LNCaP clone FGC (cell line): Measurements from ENCODE around the gene USP24.

Experiments
- DNase-seq: peaks from one replicate; pipeline ENCODE4 v3.0.0-alpha.2; 2011; ENCODE audit warnings: low read depth
- H3K4me3 ChIP-seq: 2 replicates; pipeline ENCODE4 v1.5.1; 2011; ENCODE audit warnings: mild to moderate bottlenecking, low read depth, low read length, control low read depth
- CTCF ChIP-seq: IDR thresholded peaks from 2 replicates; pipeline ENCODE4 v1.5.1; 2012; ENCODE audit warnings: mild to moderate bottlenecking; ENCODE audit not compliant: control insufficient read depth, insufficient read depth; ENCODE audit errors: extremely low read depth

USP24 gene

GRCh38 chr1:55215194-55216021, at the start of gene USP24:
Gene USP24 (minus strand): TSS chr1:55215364. CDS start chr1:55215113, 251 bp downstream.
- DNase-seq: peak; percentile 41
- no peak for TF ChIP-seq CTCF
- H3K4me3 ChIP-seq: peak within 1 kb of the TSS; percentile 73

DNA sequence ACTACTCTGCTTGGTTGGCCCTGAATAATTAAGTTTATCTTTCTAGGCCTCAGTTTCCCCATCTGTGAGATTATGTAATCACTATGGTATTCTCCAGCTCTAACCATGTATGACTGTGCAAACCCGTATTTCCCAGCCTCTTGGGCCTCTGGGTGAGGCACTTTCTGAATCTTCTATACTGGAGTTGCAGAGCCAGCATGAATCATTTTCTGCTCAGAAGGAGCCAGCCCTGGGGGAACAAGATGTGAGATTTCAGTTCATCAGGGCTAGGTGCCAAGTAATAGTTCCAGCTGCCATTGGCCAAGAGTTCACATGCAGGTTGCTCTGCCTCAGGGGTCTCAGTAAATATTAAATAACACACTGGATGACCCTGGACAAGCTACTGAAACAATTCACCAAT, 47.7 kb upstream of the USP24 start:
- no peak overlapping the region for H3K4me3 ChIP-seq
- TF ChIP-seq CTCF: no peak
- DNase-seq: no peak

- no peak for TF ChIP-seq CTCF
- H3K4me3 ChIP-seq: no peak overlapping the region
- DNase-seq: no peak
Measured at GRCh38 chr1:55259911-55260609, 44.9 kb upstream of the USP24 start.

- H3K4me3 ChIP-seq: no peak overlapping the region
- no peak for TF ChIP-seq CTCF
- no peak for DNase-seq
Measured at GRCh38 chr1:55257958-55258357, 42.8 kb upstream of the USP24 start.

GRCh38 chr1:55255901-55256300, 40.7 kb upstream of the USP24 start:
- H3K4me3 ChIP-seq: no peak overlapping the region
- peak; percentile 54 for DNase-seq
- no peak for TF ChIP-seq CTCF

DNA sequence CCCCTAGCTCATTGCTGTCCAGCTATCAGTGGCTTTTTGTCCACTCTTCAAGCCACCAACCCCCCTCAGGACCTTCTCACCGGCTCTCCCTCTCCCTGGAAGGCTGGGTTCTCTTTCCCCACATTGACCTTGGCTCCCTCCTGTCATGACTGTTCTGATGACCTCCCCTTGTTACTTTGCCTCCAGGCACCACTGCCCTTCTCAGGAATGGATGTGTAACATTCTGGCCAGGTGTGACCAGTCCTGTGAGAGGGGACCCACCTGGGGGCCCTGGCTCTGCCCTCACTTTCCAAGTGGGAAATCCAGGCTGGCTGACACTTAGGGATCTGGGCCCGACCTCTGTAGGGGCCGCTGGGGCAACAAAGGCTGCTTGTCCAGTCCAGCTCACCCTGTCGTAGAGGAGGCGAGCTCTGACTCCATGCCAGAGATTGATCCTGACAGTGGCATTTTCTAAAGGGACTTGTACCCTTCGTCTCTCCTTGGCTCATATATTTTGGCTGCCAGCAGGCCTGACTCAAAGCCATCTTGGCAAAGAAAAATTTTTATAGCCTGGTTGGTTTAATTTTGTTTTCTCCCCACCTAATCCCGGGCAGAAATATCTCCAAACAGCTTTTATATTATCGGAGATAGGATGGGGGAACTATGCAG, 37.9 kb upstream of the USP24 start:
- TF ChIP-seq CTCF: no peak
- no peak for DNase-seq
- no peak overlapping the region for H3K4me3 ChIP-seq
